Keratinocyte (primary cell): ENCODE measurements around the gene NPY4R2. TPM values are rescaled to one million over a fixed set of nuclear protein-coding genes. Genes with fewer than 3 reads are reported as not detected.
"Not testable (repeated sequence)": the region's sequence is repeated elsewhere in the genome, so short reads cannot be mapped to it uniquely, and the experiment has no call there.

Experiments
- DNase-seq: peaks from one replicate; pipeline ENCODE4 v3.0.0-alpha.2; 2011; ENCODE audit warnings: low read depth, missing footprints, low spot score
- FAIRE-seq: peaks from 2 replicates; lab custom pipeline; 2011; peaks lifted over from hg19 to GRCh38; lab: Jason Lieb, UNC
- H2AFZ ChIP-seq: 2 replicates; pipeline ENCODE4 v1.6.0; 2012; ENCODE audit warnings: low read length, control low read depth, inconsistent platforms; ENCODE audit not compliant: control insufficient read depth
- H3K27ac ChIP-seq: 2 replicates; pipeline ENCODE4 v1.5.1; 2011; ENCODE audit warnings: low read length; ENCODE audit not compliant: control insufficient read depth, insufficient read depth
- H3K27me3 ChIP-seq: 3 replicates; pipeline ENCODE4 v1.6.0; 2011; ENCODE audit warnings: low read length; ENCODE audit not compliant: control insufficient read depth, insufficient read depth; ENCODE audit errors: extremely low read depth
- H3K36me3 ChIP-seq, 2 experiments: 2 replicates in 1 of 2; 3 replicates in 1 of 2; pipeline ENCODE4 v1.5.1; 2011; ENCODE audit warnings: low read length in 2 of 2, mild to moderate bottlenecking in 1 of 2; ENCODE audit not compliant: control insufficient read depth in 2 of 2, insufficient read depth in 2 of 2; ENCODE audit errors: extremely low read depth in 1 of 2
- H3K4me1 ChIP-seq: 3 replicates; pipeline ENCODE4 v1.5.1; 2011; ENCODE audit warnings: low read length; ENCODE audit not compliant: control insufficient read depth, insufficient read depth; ENCODE audit errors: extremely low read depth
- H3K4me2 ChIP-seq: 3 replicates; pipeline ENCODE4 v1.6.0; 2011; ENCODE audit warnings: low read depth, low read length; ENCODE audit not compliant: control insufficient read depth, insufficient read depth; ENCODE audit errors: extremely low read depth
- H3K4me3 ChIP-seq, 3 experiments: fragments of 200-600 bp in 1 of 3; sonication (generic) in 1 of 3; 2 replicates in 2 of 3; 3 replicates in 1 of 3; pipeline ENCODE4 v1.5.1; 2011 to 2016; ENCODE audit warnings: low read length in 3 of 3, mild to moderate bottlenecking in 3 of 3, control low read depth in 2 of 3, inconsistent platforms in 1 of 3, low read depth in 1 of 3, mixed read lengths in 1 of 3, mixed run types in 1 of 3, moderate library complexity in 1 of 3; ENCODE audit not compliant: control insufficient read depth in 2 of 3, insufficient read depth in 2 of 3; ENCODE audit errors: extremely low read depth in 1 of 3
- H3K79me2 ChIP-seq: 2 replicates; pipeline ENCODE4 v1.6.0; 2012; ENCODE audit warnings: low read length; ENCODE audit not compliant: control insufficient read depth, insufficient read depth
- H3K9ac ChIP-seq: 3 replicates; pipeline ENCODE4 v1.6.0; 2011; ENCODE audit warnings: low read length; ENCODE audit not compliant: control insufficient read depth, insufficient read depth; ENCODE audit errors: extremely low read depth
- H3K9me1 ChIP-seq: 3 replicates; pipeline ENCODE4 v1.6.0; 2011; ENCODE audit warnings: low read length; ENCODE audit not compliant: control insufficient read depth, insufficient read depth; ENCODE audit errors: extremely low read depth
- H3K9me3 ChIP-seq: 2 replicates; pipeline ENCODE4 v1.5.1; 2012; ENCODE audit warnings: low read depth, low read length; ENCODE audit not compliant: control insufficient read depth
- H4K20me1 ChIP-seq: 3 replicates; pipeline ENCODE4 v1.6.0; 2011; ENCODE audit warnings: low read length; ENCODE audit not compliant: control insufficient read depth, insufficient read depth; ENCODE audit errors: extremely low read depth
- dilution Hi-C: fragments of 300-500 bp; cut with MboI; formaldehyde crosslinking; loops from one replicate; pipeline ENCODE4 v1.7.0; 2020; ENCODE audit warnings: low sequenced_read_pairs; ENCODE audit not compliant: extremely low pct_ligation_motif_present
- polyA plus RNA-seq, 5 experiments: library from polyadenylated mRNA; depleted of rRNA in 3 of 5; stranded (reverse) in 3 of 5; stranded (forward) in 1 of 5; unstranded in 1 of 5; fragments of >200 nt; gene quantifications; 1 replicate in 1 of 5; 2 replicates in 3 of 5; 3 replicates in 1 of 5; pipeline versions ENCODE4 v1.2.1 to v1.2.3, GENCODE V29; 2011 to 2012; ENCODE audit warnings: missing spikeins in 2 of 5, low read depth in 1 of 5, low replicate concordance in 1 of 5

The NPY4R2 gene
- polyA plus RNA-seq, 1 donor (not counting 4 experiments of a cell fraction or from before 2014, with no cell fraction given), result 0.16 TPM

DNA sequence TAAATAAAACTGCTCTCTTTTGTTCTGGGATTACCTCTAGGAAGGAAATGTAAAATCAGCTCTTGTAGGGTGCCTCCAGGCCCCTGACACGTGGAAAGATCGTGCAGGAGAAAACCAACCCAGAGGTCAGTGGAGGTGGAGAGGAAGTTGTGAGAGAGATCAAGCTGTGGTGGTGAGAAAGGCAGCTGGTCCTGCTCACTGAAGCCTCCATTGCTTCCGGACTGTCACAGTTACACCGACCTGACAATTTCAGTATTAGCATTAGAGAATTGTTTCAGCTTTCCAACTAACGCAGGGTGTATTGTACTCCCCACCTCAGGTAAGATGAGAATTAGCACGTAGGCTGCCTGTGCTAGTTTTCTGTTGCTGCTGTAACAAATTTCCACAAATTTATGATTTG is 50.5 kb downstream of the NPY4R2 start:
- FAIRE-seq, H3K4me2 ChIP-seq, H2AFZ ChIP-seq, dilution Hi-C loops, H4K20me1 ChIP-seq, H3K27me3 ChIP-seq, H3K9ac ChIP-seq, H3K4me1 ChIP-seq, H3K9me1 ChIP-seq, H3K9me3 ChIP-seq, H3K27ac ChIP-seq, H3K4me3 ChIP-seq, DNase-seq, H3K36me3 ChIP-seq: not testable (repeated sequence)
- H3K79me2 ChIP-seq, result peaks cover 20% of the 10 kb centered on the region

DNA sequence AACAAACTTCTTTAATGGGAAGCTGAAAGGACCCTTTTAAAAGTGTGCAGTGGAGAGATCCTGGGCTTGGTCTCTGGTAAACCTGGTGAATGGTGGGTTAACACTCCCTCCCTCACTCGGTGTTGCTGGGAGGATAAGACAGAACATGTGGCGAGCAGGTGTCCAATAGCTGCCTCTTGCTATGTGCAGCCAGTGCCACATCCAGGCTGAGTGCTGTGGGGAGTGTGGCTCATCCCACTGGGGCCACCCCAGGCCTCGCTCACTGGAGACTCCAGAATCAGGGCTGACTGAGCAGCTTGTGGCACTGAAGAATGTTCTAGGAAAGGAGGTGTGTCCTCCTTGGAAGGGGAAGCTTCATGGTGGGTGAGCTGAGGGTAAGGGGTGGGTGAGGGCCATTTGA is 51.6 kb downstream of the NPY4R2 start:
- dilution Hi-C loops, result not testable (repeated sequence)

GRCh38 chr10:47971598-47971997 is 53.1 kb downstream of the NPY4R2 start:
- H3K9me3 ChIP-seq, H3K4me2 ChIP-seq, H3K4me1 ChIP-seq, dilution Hi-C loops, H3K9ac ChIP-seq, H3K27me3 ChIP-seq, H3K36me3 ChIP-seq, DNase-seq, H3K27ac ChIP-seq, H4K20me1 ChIP-seq, H3K9me1 ChIP-seq, H2AFZ ChIP-seq, FAIRE-seq, H3K4me3 ChIP-seq: not testable (repeated sequence)
- peaks cover 31% of the 10 kb centered on the region for H3K79me2 ChIP-seq

More for the DNA sequence above, 51.6 kb downstream of the NPY4R2 start:
- H3K9ac ChIP-seq, H2AFZ ChIP-seq, H3K4me3 ChIP-seq, H3K27ac ChIP-seq, H3K27me3 ChIP-seq, H3K36me3 ChIP-seq, H3K9me3 ChIP-seq, DNase-seq, FAIRE-seq, H3K4me1 ChIP-seq, H4K20me1 ChIP-seq, H3K9me1 ChIP-seq, H3K4me2 ChIP-seq: not testable (repeated sequence)
- peaks cover 23% of the 10 kb centered on the region for H3K79me2 ChIP-seq

GRCh38 chr10:47972077-47972476 is 53.6 kb downstream of the NPY4R2 start:
- H3K27ac ChIP-seq, H3K27me3 ChIP-seq, FAIRE-seq, DNase-seq, H3K9me1 ChIP-seq, H3K4me3 ChIP-seq, H3K36me3 ChIP-seq, H3K4me2 ChIP-seq, H2AFZ ChIP-seq, H3K9ac ChIP-seq, dilution Hi-C loops, H3K4me1 ChIP-seq, H3K9me3 ChIP-seq, H4K20me1 ChIP-seq: not testable (repeated sequence)
- peaks cover 32% of the 10 kb centered on the region for H3K79me2 ChIP-seq
